ENCODE results near the gene EID2. TPM values are rescaled to one million over a fixed set of nuclear protein-coding genes. Genes with fewer than 3 reads are reported as not detected.

Gene EID2
- total RNA-seq, 1 experiment from 2014 or later, result 14.6 TPM

DNA sequence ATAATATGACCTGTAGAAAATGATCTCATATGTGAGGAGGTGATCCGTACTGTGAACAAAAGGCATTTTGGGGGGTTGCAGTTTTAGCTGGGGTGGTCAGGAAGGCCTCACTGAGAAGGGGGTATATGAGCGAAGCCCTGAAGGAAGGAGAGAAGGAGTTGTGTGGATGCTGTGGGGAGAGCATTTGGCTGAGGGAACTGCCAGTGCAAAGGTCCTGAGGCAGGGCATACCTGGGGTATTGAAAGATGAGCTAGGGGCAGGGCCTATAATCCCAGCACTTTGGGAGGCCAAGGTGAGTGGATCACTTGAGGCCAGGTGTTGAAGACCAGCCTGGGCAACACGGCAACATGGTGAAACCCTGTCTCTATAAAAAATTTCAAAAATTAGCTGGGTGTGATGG is 22.5 kb downstream of the EID2 start:
- Histone ChIP-seq H3K27me3 (ENCODE audit: insufficient read depth, low read depth) (peaks cover 3% of the 10 kb centered on the region; the same call in 1 of the 2 replicates), H4K20me1 (ENCODE audit: insufficient read depth) (no peaks in the 10 kb centered on the region), H3K36me3 (ENCODE audit: low read depth) (no peaks in the 10 kb centered on the region), H3K4me2 (no peak overlapping the region), H3K4me3 (no peak overlapping the region), H3F3A (ENCODE audit: insufficient read depth, low read depth) (peaks cover 4% of the 10 kb centered on the region; the same call in 1 of the 2 replicates), H2AFZ (no peak overlapping the region), H3K27ac (no peak overlapping the region), H3K79me2 (ENCODE audit: low read depth) (no peaks in the 10 kb centered on the region), H3K4me1 (replicated peaks; ENCODE audit: insufficient read depth) (no peaks in the 10 kb centered on the region), H3K9me3 (ENCODE audit: insufficient read depth, low read depth) (no peaks in the 10 kb centered on the region), H3K9me2 (ENCODE audit: insufficient read depth) (no peaks in the 10 kb centered on the region)
- intact Hi-C loops (cut with micrococcal nuclease; ENCODE audit: unreplicated experiment), result no loop called here
- CTCF ChIA-PET, result interaction anchor here (1.2 kb wide), 1 partner anchor 19 kb away, joined by 4 read pairs; no protein-coding TSS in a partner anchor
- TF ChIP-seq, protein P1, sequence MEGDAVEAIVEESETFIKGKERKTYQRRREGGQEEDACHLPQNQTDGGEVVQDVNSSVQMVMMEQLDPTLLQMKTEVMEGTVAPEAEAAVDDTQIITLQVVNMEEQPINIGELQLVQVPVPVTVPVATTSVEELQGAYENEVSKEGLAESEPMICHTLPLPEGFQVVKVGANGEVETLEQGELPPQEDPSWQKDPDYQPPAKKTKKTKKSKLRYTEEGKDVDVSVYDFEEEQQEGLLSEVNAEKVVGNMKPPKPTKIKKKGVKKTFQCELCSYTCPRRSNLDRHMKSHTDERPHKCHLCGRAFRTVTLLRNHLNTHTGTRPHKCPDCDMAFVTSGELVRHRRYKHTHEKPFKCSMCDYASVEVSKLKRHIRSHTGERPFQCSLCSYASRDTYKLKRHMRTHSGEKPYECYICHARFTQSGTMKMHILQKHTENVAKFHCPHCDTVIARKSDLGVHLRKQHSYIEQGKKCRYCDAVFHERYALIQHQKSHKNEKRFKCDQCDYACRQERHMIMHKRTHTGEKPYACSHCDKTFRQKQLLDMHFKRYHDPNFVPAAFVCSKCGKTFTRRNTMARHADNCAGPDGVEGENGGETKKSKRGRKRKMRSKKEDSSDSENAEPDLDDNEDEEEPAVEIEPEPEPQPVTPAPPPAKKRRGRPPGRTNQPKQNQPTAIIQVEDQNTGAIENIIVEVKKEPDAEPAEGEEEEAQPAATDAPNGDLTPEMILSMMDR (conservative IDR thresholded peaks at IDR 0.05), result no peak
- TF ChIP-seq EZH2 (IDR thresholded peaks at IDR 0.05; ENCODE audit: low read depth), result no peak
- no peak for DNase-seq
- no TSS peak for BruUV-seq (replicated peaks)
- POLR2A ChIA-PET (ENCODE audit: unreplicated experiment), result interaction anchor here (0.6 kb wide), 1 partner anchor 899 kb away, joined by 11 read pairs; the partner anchor contains the start of gene EIF3K

GRCh38 chr19:39516270-39516669 is 23.7 kb downstream of the EID2 start:
- no peaks in the 10 kb centered on the region for H3K9me2 ChIP-seq (ENCODE audit: insufficient read depth)
- TF ChIP-seq EZH2 (IDR thresholded peaks at IDR 0.05; ENCODE audit: low read depth), result no peak
- TF ChIP-seq, protein P1 (conservative IDR thresholded peaks at IDR 0.05), result no peak
- H3K9me3 ChIP-seq (ENCODE audit: insufficient read depth, low read depth), result no peaks in the 10 kb centered on the region
- no peak overlapping the region for H3K4me3 ChIP-seq
- no peak overlapping the region for H3K27ac ChIP-seq
- BruUV-seq (replicated peaks), result no TSS peak
- POLR2A ChIA-PET (ENCODE audit: unreplicated experiment), result interaction anchor here (0.6 kb wide), 1 partner anchor 61 kb away, joined by 13 read pairs; no protein-coding TSS in a partner anchor
- intact Hi-C loops (cut with micrococcal nuclease; ENCODE audit: unreplicated experiment), result no loop called here
- DNase-seq, result no peak
- H3K36me3 ChIP-seq (ENCODE audit: low read depth), result no peaks in the 10 kb centered on the region
- H4K20me1 ChIP-seq (ENCODE audit: insufficient read depth), result no peaks in the 10 kb centered on the region
- H3F3A ChIP-seq (ENCODE audit: insufficient read depth, low read depth), result peaks cover 4% of the 10 kb centered on the region; the same call in 1 of the 2 replicates
- no peaks in the 10 kb centered on the region for H3K79me2 ChIP-seq (ENCODE audit: low read depth)
- no peaks in the 10 kb centered on the region for H3K4me1 ChIP-seq (replicated peaks; ENCODE audit: insufficient read depth)
- H3K4me2 ChIP-seq, result no peak overlapping the region
- CTCF ChIA-PET, result no interaction called here
- H2AFZ ChIP-seq, result no peak overlapping the region
- H3K27me3 ChIP-seq (ENCODE audit: insufficient read depth, low read depth), result peaks cover 3% of the 10 kb centered on the region; the same call in 1 of the 2 replicates

DNA sequence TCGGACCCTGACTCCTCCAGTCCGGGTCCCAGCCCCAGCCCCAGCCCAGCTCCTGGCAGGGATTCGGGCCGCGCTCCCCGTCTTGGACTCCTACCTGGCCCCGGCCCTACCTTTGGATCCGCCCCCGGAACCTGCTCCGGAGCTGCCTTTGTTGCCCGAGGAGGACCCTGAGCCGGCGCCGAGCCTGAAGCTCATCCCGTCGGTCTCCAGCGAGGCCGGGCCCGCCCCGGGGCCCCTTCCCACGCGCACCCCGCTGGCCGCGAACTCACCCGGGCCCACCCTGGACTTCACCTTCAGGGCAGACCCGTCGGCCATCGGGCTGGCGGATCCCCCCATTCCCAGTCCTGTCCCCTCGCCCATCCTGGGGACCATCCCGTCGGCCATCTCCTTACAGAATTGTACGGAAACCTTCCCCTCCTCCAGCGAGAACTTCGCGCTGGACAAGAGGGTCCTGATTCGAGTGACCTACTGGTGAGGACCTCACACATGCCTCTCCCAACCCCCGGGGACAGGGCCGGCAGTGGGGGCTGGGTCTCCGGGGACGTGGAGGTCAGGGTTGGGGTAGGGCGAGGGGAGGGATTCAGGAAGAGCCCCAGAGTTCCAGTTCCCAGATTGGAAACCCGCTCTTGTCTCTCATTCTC is 24.3 kb downstream of the EID2 start:
- no peak for TF ChIP-seq EZH2 (IDR thresholded peaks at IDR 0.05; ENCODE audit: low read depth)
- TF ChIP-seq, protein P1 (conservative IDR thresholded peaks at IDR 0.05), result no peak
- H3K9me3 ChIP-seq (ENCODE audit: insufficient read depth, low read depth), result no peaks in the 10 kb centered on the region
- no peak overlapping the region for H3K27ac ChIP-seq
- intact Hi-C loops (cut with micrococcal nuclease; ENCODE audit: unreplicated experiment), result no loop called here
- H3K4me1 ChIP-seq (replicated peaks; ENCODE audit: insufficient read depth), result no peaks in the 10 kb centered on the region
- H3K9me2 ChIP-seq (ENCODE audit: insufficient read depth), result no peaks in the 10 kb centered on the region
- H3K79me2 ChIP-seq (ENCODE audit: low read depth), result no peaks in the 10 kb centered on the region
- peaks cover 4% of the 10 kb centered on the region; the same call in 1 of the 2 replicates for H3F3A ChIP-seq (ENCODE audit: insufficient read depth, low read depth)
- ChIA-PET POLR2A (ENCODE audit: unreplicated experiment) (interaction anchor here (0.6 kb wide), 1 partner anchor 60 kb away, joined by 13 read pairs; no protein-coding TSS in a partner anchor), CTCF (no interaction called here)
- H2AFZ ChIP-seq, result no peak overlapping the region
- H3K4me3 ChIP-seq, result no peak overlapping the region
- H3K36me3 ChIP-seq (ENCODE audit: low read depth), result no peaks in the 10 kb centered on the region
- no peak for DNase-seq
- H4K20me1 ChIP-seq (ENCODE audit: insufficient read depth), result no peaks in the 10 kb centered on the region
- peaks cover 3% of the 10 kb centered on the region; the same call in 1 of the 2 replicates for H3K27me3 ChIP-seq (ENCODE audit: insufficient read depth, low read depth)
- no TSS peak for BruUV-seq (replicated peaks)
- H3K4me2 ChIP-seq, result no peak overlapping the region
